C4-2B (cell line): Measurements from ENCODE around the gene STPG2.

Experiments used
- CTCF ChIP-seq: fragments of 450-650 bp; conservative IDR thresholded peaks from 2 replicates; pipeline ENCODE4 v1.5.1; 2017; ENCODE audit warnings: mild to moderate bottlenecking
- ZFX ChIP-seq: fragments of 450-650 bp; IDR thresholded peaks from 2 replicates; pipeline ENCODE4 v1.6.1; 2017

- TF ChIP-seq CTCF: no peak
- no peak for TF ChIP-seq ZFX
These were observed 49.2 kb downstream of the STPG2 start for GRCh38 chr4:98094118-98094517.
